ENCODE measurements around the gene AEBP1.

- no peak for TF ChIP-seq CTCF (IDR thresholded peaks at IDR 0.05)
- TF ChIP-seq POLR2AphosphoS5 (IDR thresholded peaks at IDR 0.05), result no peak
Observed at GRCh38 chr7:44057181-44057848, 46.8 kb upstream of the AEBP1 start.
